Femur (tissue), 1 donor: ENCODE results near the gene ABCA9.
A peak's percentile ranks its signal among the peaks of the same experiment; 100 is the strongest.
"Not testable (repeated sequence)": the region's sequence is repeated elsewhere in the genome, so short reads cannot be mapped to it uniquely, and the experiment has no call there.

ENCODE experiments used
- DNase-seq: peaks from one replicate; pipeline ENCODE4 v3.0.0-alpha.2; 2017

ABCA9 gene

DNA sequence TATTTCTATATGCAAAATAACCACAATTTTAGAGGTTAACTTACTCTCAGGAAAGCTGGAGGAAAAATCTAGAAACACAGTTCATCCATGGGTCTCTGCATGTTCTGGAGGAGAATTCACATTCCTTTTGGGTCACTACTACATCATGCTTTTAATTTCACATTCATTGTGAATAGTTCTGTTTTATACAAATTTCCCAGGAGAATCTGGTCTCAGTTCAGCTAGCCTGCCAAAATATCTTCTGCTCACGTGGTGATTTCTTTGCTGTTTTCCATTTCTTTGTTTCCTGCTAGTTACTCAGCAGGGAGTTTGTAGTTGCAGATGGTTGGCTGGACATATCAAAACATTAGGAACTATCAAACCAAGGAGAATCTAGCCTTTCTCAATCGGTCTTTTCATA lies at the start of gene ABCA9:
Gene ABCA9 (minus strand): TSS at position 106 of the 400 bp plus-strand sequence. CDS start 9,801 bp downstream, outside the sequence.
- DNase-seq, result peak; percentile 63

DNA sequence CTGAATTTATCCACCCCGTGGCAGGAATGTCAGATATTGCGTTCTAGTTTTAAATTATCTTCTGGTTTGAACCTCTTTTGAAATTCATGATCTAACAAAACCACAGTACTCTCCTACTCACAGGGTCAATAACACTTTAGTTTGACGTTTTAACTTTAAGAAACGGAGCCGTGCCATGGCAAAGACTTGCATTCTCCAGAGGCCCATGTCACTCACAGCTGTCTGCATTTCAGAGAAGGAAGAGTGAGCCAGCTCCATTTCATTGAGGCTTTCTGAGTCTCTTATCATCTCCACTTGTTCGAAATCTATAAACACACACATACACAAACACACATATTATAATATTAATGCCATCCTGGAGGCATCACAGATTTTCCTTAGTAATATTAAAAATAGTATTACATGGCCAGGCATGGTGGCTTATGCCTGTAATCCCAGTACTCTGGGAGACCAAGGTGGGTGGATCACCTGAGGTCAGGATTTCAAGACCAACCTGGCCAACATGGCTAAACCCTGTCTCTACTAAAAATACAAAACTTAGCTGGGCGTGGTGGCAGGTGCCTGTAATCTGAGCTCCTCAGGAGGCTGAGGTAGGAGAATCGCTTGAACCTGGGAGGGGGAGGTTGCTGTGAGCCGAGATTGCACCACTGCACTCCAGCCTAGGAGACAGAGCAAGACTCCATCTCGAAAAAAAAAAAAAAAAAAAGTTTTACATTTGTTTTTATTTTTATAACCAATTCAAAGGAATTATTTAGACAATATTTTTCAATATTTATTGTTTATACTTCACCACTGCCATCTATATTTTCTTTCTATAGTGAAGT lies 45.4 kb upstream of the ABCA9 start:
- DNase-seq, result no peak

- DNase-seq, result no peak
Observed at GRCh38 chr17:69103557-69104233, 43.0 kb upstream of the ABCA9 start.

DNA sequence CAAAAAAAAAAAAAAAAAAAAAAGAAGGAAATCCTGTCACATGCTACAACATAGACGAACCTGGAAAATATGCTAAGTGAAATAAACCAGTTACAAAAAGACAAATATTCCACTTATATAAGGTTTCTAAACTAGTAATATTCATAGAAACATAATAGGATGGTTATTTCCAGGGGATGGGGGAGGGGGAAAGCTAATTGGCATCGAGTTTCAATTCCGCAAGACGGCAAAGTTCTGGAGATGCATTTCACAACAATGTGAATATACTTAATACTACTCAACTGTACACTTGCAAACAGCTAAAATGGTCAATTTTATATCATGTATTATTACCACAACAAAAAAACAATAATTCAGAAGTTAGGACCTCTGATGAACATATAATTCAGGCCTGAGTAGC lies 37.9 kb upstream of the ABCA9 start:
- DNase-seq, result no peak

DNA sequence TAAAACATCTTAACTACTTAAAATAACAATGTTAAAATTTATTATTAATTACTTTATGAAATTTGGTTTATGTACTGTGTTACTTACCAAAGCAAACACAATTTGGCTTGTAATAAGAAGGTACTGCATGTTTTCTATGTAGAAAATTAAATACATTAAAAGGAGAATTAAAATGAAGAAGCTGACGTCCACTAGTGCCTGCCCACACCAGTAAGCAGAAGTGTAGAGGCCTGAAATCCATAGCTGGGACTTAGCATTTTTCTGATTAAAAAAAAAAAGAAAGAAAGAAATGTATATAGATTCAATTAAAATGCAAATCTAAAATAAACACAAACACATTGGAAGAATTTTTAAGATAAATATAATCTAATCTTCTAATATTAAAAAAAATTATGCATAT lies 35.8 kb upstream of the ABCA9 start:
- DNase-seq, result no peak

DNA sequence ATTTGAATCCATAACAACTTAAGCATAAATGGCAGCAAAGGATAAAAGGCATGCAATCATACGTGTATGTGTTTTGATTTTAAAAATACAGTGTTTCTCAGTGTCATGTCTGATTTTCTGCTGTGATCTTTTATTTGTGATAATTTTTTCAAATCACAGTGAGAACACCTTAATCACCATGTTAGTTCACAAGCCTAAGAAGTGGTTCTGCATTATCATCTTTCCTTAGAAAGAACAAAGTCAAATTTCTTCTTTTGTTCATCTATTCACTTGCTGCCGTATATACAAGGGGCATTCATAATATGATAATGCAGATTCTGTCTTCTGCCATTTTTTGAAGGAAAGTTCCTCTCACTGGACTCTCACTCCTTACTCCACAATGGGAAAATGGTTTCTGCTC lies 33.3 kb upstream of the ABCA9 start:
- DNase-seq, result no peak

DNA sequence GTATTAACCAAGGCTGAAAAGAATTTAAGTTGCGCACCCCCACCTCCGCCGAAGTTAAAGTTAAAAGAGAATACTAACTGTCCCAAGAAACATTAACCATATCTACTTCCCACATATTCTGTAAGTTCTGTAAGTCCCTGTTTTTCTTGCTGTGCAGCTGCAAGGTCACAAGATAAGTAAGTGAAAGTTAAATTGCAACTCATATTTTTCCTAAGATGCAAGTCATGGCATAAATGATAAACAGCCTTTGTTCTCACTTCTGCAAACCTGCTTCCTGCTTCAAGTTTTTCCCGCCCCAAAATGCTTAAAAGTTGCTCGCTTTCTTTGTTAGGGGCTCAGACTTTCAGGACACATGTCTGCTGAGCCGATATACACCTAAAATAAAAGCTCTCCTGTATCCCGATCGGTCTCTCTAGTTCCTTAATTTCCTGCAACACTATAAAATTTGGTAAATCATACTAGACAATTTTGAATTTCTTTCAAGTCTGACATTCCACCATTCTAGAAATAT lies 32.6 kb upstream of the ABCA9 start:
- DNase-seq, result no peak

GRCh38 chr17:69090365-69090764 lies 29.6 kb upstream of the ABCA9 start:
- no peak for DNase-seq

DNA sequence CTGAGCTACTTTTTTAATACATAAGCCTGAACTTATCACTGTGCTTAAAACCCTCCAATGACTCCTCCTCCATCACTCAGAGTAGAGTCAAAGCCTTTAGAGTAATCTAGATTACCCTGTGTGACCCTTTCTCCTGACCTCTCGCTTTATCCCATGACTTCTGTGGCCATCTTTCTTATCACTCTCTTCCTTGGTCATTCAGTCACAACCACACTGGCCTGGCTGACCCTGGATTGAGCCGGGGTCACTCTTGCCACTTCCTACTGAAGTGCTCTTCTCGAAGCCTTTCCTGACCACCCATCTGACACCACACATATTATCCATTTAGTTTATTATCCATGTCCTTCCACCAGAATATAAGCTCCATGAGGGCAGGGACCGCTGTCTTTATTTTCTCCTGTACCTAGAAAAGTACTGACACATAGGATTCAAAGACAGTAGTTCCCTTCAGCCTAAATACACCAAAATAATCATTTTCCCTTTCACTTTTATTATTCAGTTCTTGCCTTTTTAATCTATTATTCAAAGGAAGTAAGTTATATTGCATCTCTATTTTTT lies 28.0 kb upstream of the ABCA9 start:
- no peak for DNase-seq

DNA sequence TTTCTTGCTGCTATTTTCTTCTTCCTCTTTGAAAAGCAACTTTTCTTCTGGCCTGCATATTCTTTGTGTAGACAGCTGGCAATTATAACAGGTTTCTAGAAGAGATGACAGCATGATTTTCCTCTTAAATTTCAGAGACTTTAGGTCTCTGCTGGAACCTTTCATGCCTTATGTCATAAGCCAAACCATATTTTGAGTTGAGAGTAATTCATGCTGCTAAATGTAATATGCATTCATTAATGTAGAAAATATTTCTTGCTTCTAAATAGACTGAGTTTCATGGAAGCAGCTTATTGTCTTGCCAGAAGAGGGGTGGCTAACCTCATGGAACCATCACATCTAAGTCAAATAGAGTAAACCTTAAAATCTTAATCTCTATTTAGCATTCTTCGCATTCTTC lies 25.9 kb upstream of the ABCA9 start:
- DNase-seq, result no peak

- DNase-seq, result no peak
Observed at GRCh38 chr17:69084911-69085310, 24.2 kb upstream of the ABCA9 start.

DNA sequence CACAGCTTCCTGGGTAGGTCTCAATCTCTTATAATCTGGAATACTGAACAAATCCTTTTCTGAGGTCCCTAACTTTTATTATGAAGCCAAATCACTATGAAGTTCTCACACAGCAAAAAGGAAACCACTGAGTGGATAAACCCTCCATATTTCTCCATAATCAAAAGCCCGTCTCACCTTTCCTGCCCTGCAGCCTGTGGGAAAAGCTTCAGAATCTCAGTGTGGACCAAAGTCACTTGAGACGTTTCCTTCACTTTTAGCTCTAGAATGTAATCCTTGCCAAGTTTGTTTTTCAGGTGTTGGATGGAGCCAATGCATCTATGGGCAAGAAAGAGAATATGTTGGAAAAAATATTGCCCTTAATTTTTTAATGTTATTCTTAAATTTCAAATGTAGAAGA lies 22.0 kb upstream of the ABCA9 start:
- no peak for DNase-seq

DNA sequence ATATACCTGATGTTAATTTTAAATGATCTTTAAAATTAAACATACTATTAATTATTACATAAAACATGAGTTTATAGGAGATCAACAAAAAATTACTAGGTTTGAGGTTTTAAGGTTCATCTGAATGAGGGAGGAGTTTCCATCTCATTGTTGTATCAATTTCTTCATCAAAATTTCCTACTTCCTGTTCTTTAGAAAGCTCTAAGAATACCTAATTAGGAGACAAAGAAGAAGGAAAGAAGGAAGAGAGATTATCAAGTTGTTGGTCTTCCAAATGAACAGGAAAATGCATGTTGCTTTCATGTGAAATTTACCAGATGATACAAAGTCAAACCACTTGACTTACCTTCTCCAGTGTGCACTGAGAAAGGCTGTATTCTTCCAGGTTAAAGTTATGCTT lies 18.1 kb upstream of the ABCA9 start:
- DNase-seq, result no peak

- DNase-seq, result no peak
Observed at GRCh38 chr17:69075823-69076222, 15.1 kb upstream of the ABCA9 start.

GRCh38 chr17:69073392-69073791 lies 12.7 kb upstream of the ABCA9 start:
- not testable (repeated sequence) for DNase-seq

- not testable (repeated sequence) for DNase-seq
Observed at GRCh38 chr17:69072803-69073256, 12.1 kb upstream of the ABCA9 start.

DNA sequence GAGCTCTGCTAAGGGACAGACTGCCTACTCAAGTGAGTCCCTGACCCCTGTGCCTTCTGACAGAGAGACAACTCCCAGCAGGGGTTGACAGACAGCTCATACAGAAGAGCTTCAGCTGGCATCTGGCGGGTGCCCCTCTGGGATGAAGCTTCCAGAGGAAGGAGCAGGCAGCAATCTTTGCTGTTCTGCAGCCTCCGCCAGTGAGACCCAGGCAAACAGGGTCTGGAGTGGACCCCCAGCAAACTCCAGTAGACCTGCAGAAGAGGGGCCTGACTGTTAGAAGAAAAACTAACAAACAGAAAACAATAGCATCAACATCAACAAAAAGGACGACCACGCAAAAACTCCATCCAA lies 10.5 kb upstream of the ABCA9 start:
- DNase-seq, result not testable (repeated sequence)

GRCh38 chr17:69070378-69071232 lies 9.9 kb upstream of the ABCA9 start:
- DNase-seq, result not testable (repeated sequence)

GRCh38 chr17:69069226-69069750 lies 8.6 kb upstream of the ABCA9 start:
- no peak for DNase-seq

- no peak for DNase-seq
Observed at GRCh38 chr17:69067274-69068047, 6.7 kb upstream of the ABCA9 start.

DNA sequence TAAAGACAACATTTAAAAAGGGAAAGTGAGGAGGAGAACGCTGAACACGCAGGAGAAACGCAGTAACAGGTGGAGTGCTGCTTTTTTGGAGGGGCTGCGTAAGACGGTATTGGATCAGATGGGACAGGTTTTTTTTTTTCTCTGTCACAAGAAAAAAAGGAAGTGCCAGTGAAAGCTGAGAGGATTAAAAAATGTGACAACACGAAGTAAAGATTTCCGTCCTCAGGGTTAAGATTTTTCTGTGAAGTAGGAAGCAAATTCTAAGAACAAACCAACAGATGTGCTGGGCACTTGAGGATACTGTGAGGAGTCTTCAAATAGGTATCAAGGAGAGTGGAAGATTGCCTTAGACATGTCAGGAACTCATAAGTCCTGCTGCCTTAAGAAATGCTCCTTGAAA lies 5.8 kb upstream of the ABCA9 start:
- no peak for DNase-seq

DNA sequence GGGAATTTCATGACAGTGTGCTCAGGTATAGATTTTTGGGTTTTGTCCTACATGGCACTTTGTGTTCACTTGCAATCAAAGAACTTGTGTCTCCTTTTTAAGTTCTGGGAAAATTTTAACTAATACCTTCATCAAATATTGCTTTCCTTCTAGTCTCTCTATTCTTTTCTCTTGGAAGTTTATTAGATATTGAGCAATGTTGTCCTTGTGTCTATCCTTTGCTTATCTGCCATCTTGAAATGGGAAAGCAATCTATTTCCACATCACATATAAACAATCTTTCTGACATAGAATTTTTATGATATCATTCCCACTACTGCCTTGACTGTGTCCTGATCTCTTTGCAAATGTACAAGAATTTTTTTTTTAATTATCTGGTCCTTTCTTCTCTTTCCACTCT lies 4.4 kb upstream of the ABCA9 start:
- DNase-seq, result no peak
